Mucosa of rectum (tissue), 2 donors: ENCODE measurements around the gene TALDO1.

Source experiments
- H3K27ac ChIP-seq, 2 donors: one replicate each; pipeline ENCODE4 v1.7.0; 2013; ENCODE audit warnings: inconsistent platforms in 2 of 2, low read depth in 2 of 2, low read length in 2 of 2
- H3K27me3 ChIP-seq, 2 donors: one replicate each; pipeline ENCODE4 v1.7.0; 2013; ENCODE audit warnings: low read length in 2 of 2; ENCODE audit not compliant: control insufficient read depth in 2 of 2, insufficient read depth in 2 of 2
- H3K36me3 ChIP-seq, 2 donors: one replicate each; pipeline ENCODE4 v1.7.0; 2013; ENCODE audit warnings: low read length in 2 of 2; ENCODE audit not compliant: control insufficient read depth in 2 of 2, insufficient read depth in 2 of 2
- H3K4me1 ChIP-seq, 2 donors: one replicate each; pipeline ENCODE4 v1.7.0; 2013; ENCODE audit warnings: low read length in 2 of 2, mild to moderate bottlenecking in 1 of 2; ENCODE audit not compliant: control insufficient read depth in 2 of 2, insufficient read depth in 2 of 2
- H3K4me3 ChIP-seq, 2 donors: one replicate each; pipeline ENCODE4 v1.7.0; 2013; ENCODE audit warnings: low read length in 2 of 2
- H3K9ac ChIP-seq, 2 donors: one replicate each; pipeline ENCODE4 v1.7.0; 2013; ENCODE audit warnings: low read length in 2 of 2, low read depth in 1 of 2, mild to moderate bottlenecking in 1 of 2
- H3K9me3 ChIP-seq, 2 donors: one replicate each; pipeline ENCODE4 v1.7.0; 2013; ENCODE audit warnings: low read length in 2 of 2; ENCODE audit not compliant: control insufficient read depth in 2 of 2
- donor health status: healthy.
- donor health status: Normal muscosa, but diverticular disease.

The TALDO1 gene

DNA sequence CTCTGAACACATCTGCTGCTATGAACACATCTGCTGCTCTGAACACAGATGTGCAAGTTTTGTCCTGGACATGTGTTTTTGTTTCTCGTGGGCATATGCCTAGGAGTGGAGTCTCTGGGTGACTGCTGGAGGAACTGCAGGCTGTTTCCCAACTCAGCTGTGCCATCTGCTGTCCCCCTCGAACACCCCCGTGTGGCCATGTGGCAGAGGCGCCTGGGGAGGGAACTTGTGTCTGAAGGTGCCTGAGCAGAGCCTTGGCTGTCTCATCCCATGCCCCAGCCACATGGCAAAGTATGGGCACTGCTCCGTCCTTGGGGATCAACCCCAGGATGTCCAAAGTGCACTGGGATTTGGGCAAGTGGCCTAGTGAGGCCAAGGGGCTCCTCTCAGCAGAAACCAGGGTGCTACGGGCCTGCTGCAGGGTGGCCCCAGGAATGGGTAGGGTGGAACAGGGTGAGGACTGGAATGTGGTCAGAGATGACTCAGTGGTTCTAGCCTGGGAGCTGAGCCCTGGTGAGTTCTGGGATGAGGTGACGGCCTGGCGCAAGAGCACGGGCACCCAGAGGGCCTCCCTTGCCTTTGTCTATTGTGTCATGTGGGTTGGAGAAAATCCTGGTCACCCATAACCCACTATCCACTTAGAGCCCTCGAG is 15.3 kb downstream of the TALDO1 start:
- Histone ChIP-seq H3K36me3 (peaks cover 36 to 56% of the 10 kb centered on the region in 2 donors), H3K9me3 (no peaks in the 10 kb centered on the region), H3K4me3 (no peak overlapping the region), H3K27ac (peak overlapping the region; percentile 57 to 68), H3K4me1 (peaks cover 7 to 8% of the 10 kb centered on the region in 2 donors), H3K27me3 (no peaks in the 10 kb centered on the region), H3K9ac (no peak overlapping the region)

DNA sequence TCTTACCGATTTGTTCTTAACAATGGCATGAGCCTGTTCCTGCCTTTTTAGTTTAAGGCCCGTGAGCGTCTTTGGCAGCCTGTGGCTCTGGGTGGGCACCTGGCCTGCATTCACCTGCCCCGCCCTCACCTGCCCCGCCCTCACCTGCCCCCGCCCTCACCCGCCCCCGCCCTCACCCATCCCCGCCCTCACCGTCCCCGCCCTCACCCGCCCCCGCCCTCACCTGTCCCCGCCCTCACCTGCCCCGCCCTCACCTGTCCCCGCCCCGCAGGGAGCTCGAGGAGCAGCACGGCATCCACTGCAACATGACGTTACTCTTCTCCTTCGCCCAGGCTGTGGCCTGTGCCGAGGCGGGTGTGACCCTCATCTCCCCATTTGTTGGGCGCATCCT is 15.8 kb downstream of the TALDO1 start:
- Histone ChIP-seq H3K4me1 (peaks cover 7 to 8% of the 10 kb centered on the region in 2 donors), H3K27me3 (no peaks in the 10 kb centered on the region), H3K9me3 (no peaks in the 10 kb centered on the region), H3K27ac (peak overlapping the region; percentile 57 to 68), H3K4me3 (no peak overlapping the region), H3K9ac (peak overlapping the region in 1 of 2 donors; percentile 12), H3K36me3 (peaks cover 34 to 55% of the 10 kb centered on the region in 2 donors)

DNA sequence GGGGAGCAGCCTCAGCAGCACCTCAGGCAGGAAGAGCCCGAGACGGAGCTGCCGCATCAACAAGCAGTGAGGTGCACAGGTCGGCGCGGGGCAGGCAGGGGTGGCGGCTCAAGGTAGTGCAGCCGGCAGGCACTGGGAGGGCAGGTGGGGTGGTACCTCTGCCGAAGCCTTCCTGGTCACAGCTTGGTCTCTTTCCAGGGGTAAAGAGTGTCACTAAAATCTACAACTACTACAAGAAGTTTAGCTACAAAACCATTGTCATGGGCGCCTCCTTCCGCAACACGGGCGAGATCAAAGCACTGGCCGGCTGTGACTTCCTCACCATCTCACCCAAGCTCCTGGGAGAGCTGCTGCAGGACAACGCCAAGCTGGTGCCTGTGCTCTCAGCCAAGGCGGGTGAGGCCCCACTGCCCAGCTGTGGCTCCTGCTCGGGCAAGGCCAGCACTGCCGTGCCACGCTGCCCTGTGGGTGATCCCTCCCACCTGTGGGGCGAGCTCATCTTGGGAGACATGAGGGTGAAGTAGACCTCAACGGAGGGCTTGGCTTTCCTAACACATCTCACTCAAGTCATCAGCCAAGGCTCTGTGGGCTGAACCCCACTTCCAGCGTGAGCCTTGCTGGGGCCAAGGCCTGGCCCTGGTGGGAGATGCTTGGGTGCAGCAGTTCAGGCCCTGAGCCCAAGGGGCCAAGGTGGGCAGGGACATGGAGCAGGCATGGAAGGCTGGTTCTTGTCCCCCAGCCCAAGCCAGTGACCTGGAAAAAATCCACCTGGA is 16.5 kb downstream of the TALDO1 start:
- Histone ChIP-seq H3K27me3 (no peaks in the 10 kb centered on the region), H3K36me3 (peaks cover 34 to 54% of the 10 kb centered on the region in 2 donors), H3K4me3 (no peak overlapping the region), H3K9ac (peak overlapping the region in 1 of 2 donors; percentile 12), H3K27ac (peak overlapping the region in 1 of 2 donors; percentile 38), H3K9me3 (no peaks in the 10 kb centered on the region), H3K4me1 (peaks cover 7 to 8% of the 10 kb centered on the region in 2 donors)

DNA sequence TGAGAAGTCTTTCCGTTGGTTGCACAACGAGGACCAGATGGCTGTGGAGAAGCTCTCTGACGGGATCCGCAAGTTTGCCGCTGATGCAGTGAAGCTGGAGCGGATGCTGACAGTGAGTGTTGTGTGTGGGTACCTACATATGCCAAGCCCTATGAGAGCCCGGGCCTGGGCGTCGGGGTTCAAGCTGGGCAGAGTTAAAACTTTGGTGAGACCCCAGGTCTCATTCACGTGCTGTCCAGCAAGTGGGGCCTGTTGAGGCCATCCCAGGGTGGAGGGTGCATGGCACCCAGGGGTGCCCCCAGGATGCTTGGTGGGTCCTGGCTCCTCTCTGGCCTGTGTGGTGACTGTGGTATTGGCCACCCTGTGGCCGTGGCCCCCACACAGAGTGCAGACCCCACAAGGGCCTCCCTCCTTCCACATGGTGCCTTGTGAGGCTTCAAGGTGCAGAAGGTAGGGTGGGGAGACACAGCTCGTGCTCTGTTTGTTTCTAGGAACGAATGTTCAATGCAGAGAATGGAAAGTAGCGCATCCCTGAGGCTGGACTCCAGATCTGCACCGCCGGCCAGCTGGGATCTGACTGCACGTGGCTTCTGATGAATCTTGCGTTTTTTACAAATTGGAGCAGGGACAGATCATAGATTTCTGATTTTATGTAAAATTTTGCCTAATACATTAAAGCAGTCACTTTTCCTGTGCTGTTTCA is 17.2 kb downstream of the TALDO1 start:
- peaks cover 7 to 8% of the 10 kb centered on the region in 2 donors for H3K4me1 ChIP-seq
- H3K9me3 ChIP-seq: no peaks in the 10 kb centered on the region
- H3K27ac ChIP-seq: no peak overlapping the region
- no peaks in the 10 kb centered on the region for H3K27me3 ChIP-seq
- peaks cover 34 to 50% of the 10 kb centered on the region in 2 donors for H3K36me3 ChIP-seq
- H3K9ac ChIP-seq: no peak overlapping the region
- no peak overlapping the region for H3K4me3 ChIP-seq

DNA sequence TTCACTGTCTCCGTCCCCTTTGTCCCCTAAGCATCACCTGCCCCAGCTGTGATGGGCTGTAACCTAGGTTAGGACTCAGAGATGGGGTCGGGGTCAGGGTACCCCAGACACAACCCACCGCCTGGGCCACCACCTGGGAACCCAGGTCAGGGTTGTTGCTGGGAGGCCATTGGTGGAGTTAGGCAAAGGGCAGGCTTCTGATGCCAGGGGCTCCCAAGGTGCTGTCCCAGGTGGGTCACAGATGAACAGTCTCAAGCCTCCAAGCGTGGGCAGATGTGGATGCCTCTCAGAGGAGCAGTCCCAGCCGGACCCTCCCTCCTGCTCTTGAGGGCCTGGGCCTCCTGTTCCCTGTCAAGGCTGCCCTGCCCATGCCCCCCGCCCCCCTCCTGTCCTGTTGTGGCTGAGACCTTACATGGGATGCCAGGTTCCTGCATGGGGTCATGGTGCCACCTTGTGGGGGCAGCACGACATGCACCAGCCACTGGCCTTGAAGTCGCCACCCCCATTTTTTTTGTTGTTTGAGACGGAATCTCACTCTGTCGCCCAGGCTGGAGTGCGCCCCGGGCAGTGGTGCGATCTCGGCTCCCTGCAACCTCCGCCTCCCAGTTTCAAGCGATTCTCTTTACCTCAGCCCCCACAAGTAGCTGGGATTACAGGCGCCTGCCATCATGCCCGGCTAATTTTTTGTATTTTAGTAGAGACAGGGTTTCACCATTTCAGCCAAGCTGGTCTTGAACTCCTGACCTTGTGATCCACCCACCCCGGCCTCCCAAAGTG is 17.9 kb downstream of the TALDO1 start:
- no peak overlapping the region for H3K9ac ChIP-seq
- no peaks in the 10 kb centered on the region for H3K9me3 ChIP-seq
- no peak overlapping the region for H3K27ac ChIP-seq

DNA sequence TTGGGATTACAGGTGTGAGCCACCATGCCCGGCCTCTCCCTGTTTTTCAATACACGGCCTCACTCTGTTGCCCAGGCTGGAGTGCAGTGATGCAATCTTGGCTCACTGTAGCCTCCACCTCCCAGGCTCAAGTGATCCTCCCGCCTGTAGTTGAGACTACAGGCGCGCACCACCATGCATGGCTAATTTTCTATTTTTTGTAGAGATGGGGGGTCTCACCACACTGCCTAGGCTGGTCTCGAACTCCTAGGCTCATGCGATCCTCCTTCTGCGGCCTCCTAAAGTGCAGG is 18.5 kb downstream of the TALDO1 start:
- no peak overlapping the region for H3K27ac ChIP-seq
- no peaks in the 10 kb centered on the region for H3K27me3 ChIP-seq
- H3K9ac ChIP-seq: no peak overlapping the region
- peaks cover 35 to 51% of the 10 kb centered on the region in 2 donors for H3K36me3 ChIP-seq
- no peak overlapping the region for H3K4me3 ChIP-seq
- peaks cover 7 to 8% of the 10 kb centered on the region in 2 donors for H3K4me1 ChIP-seq
- no peaks in the 10 kb centered on the region for H3K9me3 ChIP-seq

More for the DNA sequence above, 17.9 kb downstream of the TALDO1 start:
- H3K36me3 ChIP-seq: peaks cover 32 to 50% of the 10 kb centered on the region in 2 donors
- peaks cover 7 to 8% of the 10 kb centered on the region in 2 donors for H3K4me1 ChIP-seq
- no peak overlapping the region for H3K4me3 ChIP-seq
- no peaks in the 10 kb centered on the region for H3K27me3 ChIP-seq

DNA sequence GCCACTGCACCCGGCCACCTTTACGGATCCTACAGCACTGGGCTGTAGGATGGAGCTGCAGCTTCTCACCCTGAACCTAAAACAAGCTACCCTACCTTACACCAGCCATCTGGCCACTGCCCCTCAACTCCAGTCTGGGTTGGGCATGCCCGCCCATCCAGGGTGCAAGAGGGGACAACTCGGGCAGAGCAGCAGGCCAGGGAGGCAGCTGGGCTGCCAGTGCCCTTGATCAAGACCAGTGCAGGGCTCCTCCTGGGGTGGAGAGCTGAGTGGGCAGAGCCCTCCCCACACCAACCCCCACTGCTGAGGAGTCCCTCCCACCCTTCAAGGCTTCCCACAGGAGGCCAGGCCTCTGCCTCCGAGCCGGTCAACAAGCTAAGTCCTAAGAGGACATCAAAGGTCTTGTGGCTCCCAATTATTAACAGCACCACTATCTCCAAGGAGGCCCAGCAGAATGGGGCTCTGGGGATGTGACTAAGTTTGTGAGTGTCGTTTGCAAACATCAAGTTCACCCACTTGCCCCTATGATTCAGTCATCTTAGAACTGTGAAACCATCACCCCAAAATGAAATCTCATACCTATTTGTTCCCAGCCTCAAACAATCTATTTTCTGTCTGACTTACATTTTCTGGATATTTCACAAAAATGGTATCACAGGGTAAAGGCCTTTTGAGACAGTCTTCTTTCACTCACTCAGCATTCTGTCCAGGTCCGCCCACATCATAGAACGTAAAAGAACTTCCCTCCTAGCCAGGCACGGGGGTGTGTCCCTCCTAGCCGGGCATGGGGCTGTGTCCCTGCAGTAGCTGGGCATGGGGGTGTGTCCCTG is 19.1 kb downstream of the TALDO1 start:
- H3K9me3 ChIP-seq: no peaks in the 10 kb centered on the region
- H3K27me3 ChIP-seq: no peaks in the 10 kb centered on the region
- H3K27ac ChIP-seq: no peak overlapping the region
- H3K4me3 ChIP-seq: no peak overlapping the region
- no peak overlapping the region for H3K9ac ChIP-seq
- H3K36me3 ChIP-seq: peaks cover 40 to 54% of the 10 kb centered on the region in 2 donors
- H3K4me1 ChIP-seq: peaks cover 7 to 8% of the 10 kb centered on the region in 2 donors

DNA sequence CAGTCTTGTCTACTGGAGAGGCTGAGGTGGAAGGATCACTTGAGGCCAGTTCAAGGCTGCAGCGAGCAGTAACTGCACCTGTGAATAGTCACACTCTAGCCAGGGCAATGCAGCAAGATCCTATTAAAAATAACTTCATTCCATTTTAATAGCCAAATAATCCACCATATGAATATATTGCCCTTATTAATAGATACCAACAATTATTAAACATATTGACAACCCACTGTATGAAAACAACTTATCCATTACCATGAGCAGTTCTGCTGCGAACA is 19.6 kb downstream of the TALDO1 start:
- Histone ChIP-seq H3K4me1 (peaks cover 7 to 8% of the 10 kb centered on the region in 2 donors), H3K4me3 (no peak overlapping the region), H3K27me3 (no peaks in the 10 kb centered on the region), H3K27ac (no peak overlapping the region), H3K9me3 (no peaks in the 10 kb centered on the region), H3K36me3 (peaks cover 39 to 49% of the 10 kb centered on the region in 2 donors), H3K9ac (no peak overlapping the region)

DNA sequence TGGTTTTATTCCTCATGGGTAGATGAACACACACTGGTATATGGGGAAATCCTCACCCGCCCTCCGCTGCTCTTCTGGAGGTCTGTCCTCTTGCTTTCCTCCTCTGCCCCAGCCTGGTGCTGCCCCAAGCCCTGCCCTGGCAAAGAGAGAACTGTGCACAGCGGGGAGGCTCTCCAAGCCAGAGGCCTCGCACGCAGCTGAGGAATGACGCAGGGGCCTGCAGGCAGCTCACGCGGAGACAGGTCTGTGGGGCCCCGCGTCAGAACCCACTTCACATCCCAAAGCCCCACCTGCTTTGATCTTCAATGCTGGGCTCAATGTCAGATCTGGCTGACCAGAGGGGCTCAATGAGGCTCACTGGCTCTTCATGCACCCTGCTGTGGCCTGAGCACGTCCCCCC is 20.0 kb downstream of the TALDO1 start:
- H3K27ac ChIP-seq: no peak overlapping the region
- peaks cover 6% of the 10 kb centered on the region in 2 donors for H3K4me1 ChIP-seq
- no peak overlapping the region for H3K4me3 ChIP-seq
- H3K36me3 ChIP-seq: peaks cover 39 to 49% of the 10 kb centered on the region in 2 donors
- H3K27me3 ChIP-seq: no peaks in the 10 kb centered on the region
- H3K9me3 ChIP-seq: no peaks in the 10 kb centered on the region
- H3K9ac ChIP-seq: no peak overlapping the region
